Measurements from ENCODE around the gene TGFA. TPM values are rescaled to one million over a fixed set of nuclear protein-coding genes. Genes with fewer than 3 reads are reported as not detected.

Gene TGFA
- total RNA-seq, 1 donor from 2014 or later, result 1.4 TPM

GRCh38 chr2:70526126-70526525, 27.5 kb downstream of the TGFA start:
- Mint-ChIP-seq H3K9me3 (no peaks in the 10 kb centered on the region), H3K4me3 (no peak overlapping the region), H3K4me1 (peaks cover 7% of the 10 kb centered on the region), H3K27me3 (ENCODE audit: low read depth) (no peaks in the 10 kb centered on the region), H3K36me3 (ENCODE audit: low read depth) (no peaks in the 10 kb centered on the region), H3K27ac (ENCODE audit: unreplicated experiment) (no peak overlapping the region)
- TF ChIP-seq, protein P1, sequence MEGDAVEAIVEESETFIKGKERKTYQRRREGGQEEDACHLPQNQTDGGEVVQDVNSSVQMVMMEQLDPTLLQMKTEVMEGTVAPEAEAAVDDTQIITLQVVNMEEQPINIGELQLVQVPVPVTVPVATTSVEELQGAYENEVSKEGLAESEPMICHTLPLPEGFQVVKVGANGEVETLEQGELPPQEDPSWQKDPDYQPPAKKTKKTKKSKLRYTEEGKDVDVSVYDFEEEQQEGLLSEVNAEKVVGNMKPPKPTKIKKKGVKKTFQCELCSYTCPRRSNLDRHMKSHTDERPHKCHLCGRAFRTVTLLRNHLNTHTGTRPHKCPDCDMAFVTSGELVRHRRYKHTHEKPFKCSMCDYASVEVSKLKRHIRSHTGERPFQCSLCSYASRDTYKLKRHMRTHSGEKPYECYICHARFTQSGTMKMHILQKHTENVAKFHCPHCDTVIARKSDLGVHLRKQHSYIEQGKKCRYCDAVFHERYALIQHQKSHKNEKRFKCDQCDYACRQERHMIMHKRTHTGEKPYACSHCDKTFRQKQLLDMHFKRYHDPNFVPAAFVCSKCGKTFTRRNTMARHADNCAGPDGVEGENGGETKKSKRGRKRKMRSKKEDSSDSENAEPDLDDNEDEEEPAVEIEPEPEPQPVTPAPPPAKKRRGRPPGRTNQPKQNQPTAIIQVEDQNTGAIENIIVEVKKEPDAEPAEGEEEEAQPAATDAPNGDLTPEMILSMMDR (conservative IDR thresholded peaks at IDR 0.05), result no peak
- DNase-seq (ENCODE audit: low read depth, low spot score), result no peak

DNA sequence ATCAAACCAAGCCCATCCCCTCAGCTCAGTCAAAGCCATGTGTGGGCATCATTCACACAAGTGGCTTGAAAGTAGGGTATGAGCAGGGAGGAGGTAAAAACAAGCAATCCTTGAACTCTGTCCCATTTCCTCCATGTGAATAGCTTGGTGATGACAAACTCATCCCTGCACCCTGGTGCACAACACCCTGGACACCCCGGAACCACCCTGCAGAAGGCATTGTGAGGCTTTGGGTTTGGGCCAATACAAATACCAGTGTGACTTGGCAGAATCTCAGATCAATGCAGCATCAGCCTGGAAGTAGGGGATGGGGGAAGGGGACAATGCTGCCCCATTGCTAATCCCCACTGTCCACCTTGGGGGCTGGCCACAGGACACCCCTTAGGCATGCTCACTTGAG, 28.6 kb downstream of the TGFA start:
- H3K9me3 Mint-ChIP-seq, result peaks cover 5% of the 10 kb centered on the region

DNA sequence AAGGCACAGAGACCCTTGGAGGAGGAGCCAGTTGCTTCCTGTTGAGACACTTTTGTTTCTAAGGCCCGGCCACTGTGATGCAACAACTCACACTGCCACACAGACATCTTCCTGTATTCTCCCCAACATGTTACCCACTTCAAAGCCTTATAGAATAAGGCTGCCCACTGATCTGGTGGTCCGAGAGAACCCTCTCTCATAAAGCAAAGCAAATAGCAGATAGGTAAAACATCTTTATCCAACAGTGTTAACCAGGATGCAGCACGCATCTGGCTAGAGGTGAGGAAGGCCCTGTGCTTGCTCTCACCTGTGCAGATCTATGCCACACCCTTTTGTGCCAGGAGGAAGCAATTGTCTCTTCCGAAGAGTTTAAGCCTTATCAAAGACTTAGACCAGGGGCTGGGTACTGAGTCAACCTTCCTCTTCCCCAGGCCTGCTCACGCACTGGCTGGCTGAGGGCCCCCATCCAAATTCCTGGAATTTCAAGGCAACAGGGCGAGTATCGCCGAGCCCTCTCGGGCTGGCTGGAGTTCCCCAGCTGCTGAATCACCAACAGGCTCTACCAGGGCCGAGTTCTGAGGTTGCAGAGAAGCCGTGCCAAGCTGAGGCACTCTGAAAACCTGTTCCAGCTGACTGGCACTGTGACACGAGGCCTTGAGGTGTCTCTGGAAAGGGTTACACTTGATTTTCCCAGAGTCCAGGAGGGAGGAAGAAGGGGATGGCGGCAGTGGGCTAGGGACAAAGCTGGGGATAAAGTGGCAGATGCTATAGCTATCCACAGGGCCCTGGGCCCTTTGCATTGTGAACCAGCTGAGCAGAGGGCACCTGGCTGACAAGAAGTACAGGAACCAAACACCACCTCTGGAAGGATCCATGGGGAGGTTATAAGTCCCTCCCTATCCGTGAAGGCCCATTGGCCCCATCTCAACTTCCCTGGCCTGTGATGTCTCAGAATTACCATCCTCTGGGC, 29.3 kb downstream of the TGFA start:
- Mint-ChIP-seq H3K27me3 (ENCODE audit: low read depth) (no peaks in the 10 kb centered on the region), H3K4me3 (no peak overlapping the region), H3K36me3 (ENCODE audit: low read depth) (no peaks in the 10 kb centered on the region)

More for the DNA sequence above, 28.6 kb downstream of the TGFA start:
- TF ChIP-seq, protein P1 (conservative IDR thresholded peaks at IDR 0.05), result no peak
- Mint-ChIP-seq H3K4me1 (peaks cover 7% of the 10 kb centered on the region), H3K27ac (ENCODE audit: unreplicated experiment) (no peak overlapping the region), H3K27me3 (ENCODE audit: low read depth) (no peaks in the 10 kb centered on the region), H3K4me3 (no peak overlapping the region), H3K36me3 (ENCODE audit: low read depth) (no peaks in the 10 kb centered on the region)
- no peak for DNase-seq (ENCODE audit: low read depth, low spot score)

DNA sequence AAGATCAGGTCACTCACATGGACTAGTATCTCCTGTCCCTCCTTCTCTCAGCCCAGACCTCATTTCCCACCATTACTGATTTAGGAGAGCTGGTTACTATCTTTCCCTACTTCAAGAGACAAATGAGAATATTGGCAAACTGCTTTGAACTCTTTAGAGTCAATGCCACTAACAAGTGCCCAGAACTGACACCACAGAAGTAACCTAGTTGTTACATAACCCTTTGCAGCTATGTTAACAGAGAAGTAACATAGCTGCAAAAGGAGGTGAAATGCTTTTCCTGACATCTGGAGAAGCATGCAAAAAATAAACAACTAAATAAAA, 30.0 kb downstream of the TGFA start:
- Mint-ChIP-seq H3K27me3 (ENCODE audit: low read depth) (no peaks in the 10 kb centered on the region), H3K9me3 (peaks cover 5% of the 10 kb centered on the region), H3K36me3 (ENCODE audit: low read depth) (no peaks in the 10 kb centered on the region), H3K4me3 (no peak overlapping the region), H3K27ac (ENCODE audit: unreplicated experiment) (no peak overlapping the region), H3K4me1 (peaks cover 7% of the 10 kb centered on the region)
- TF ChIP-seq, protein P1 (conservative IDR thresholded peaks at IDR 0.05), result no peak
- DNase-seq (ENCODE audit: low read depth, low spot score), result no peak

More for the DNA sequence above, 29.3 kb downstream of the TGFA start:
- no peak overlapping the region for H3K27ac Mint-ChIP-seq (ENCODE audit: unreplicated experiment)
- H3K4me1 Mint-ChIP-seq, result peaks cover 7% of the 10 kb centered on the region
- no peak for DNase-seq (ENCODE audit: low read depth, low spot score)
- TF ChIP-seq, protein P1 (conservative IDR thresholded peaks at IDR 0.05), result no peak
- H3K9me3 Mint-ChIP-seq, result peaks cover 5% of the 10 kb centered on the region

DNA sequence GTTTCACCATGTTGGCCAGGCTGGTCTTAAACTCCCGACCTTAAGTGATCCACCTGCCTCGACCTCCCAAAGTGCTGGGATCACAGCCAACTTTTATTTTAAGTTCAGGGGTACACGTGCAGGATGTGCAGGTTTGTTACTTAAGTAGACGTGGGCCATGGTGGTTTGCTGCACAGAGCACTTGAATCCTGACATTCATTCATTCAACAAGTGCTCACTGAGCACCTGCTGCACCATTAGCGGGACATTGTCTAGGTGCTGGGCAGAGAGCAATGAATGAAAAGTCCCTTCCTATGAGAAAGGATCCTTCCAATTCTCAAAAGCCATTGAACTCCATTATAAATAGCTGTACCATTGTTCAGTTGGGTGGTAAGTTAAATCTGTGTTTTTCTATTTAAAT, 31.0 kb downstream of the TGFA start:
- Mint-ChIP-seq H3K27ac (ENCODE audit: unreplicated experiment) (no peak overlapping the region), H3K4me3 (no peak overlapping the region), H3K27me3 (ENCODE audit: low read depth) (no peaks in the 10 kb centered on the region), H3K36me3 (ENCODE audit: low read depth) (no peaks in the 10 kb centered on the region), H3K4me1 (peaks cover 7% of the 10 kb centered on the region), H3K9me3 (peaks cover 5% of the 10 kb centered on the region)
- TF ChIP-seq, protein P1 (conservative IDR thresholded peaks at IDR 0.05), result no peak
- DNase-seq (ENCODE audit: low read depth, low spot score), result no peak

Data from neural crest cell (in vitro differentiated cells).